Middle frontal gyrus (tissue), 1 donor: ENCODE data around the gene SH3BP4.

Source experiments
- DNase-seq: peaks from one replicate; pipeline ENCODE4 v3.0.0-alpha.2; 2015; ENCODE audit warnings: low spot score; ENCODE audit errors: extremely low spot score

Gene SH3BP4

DNA sequence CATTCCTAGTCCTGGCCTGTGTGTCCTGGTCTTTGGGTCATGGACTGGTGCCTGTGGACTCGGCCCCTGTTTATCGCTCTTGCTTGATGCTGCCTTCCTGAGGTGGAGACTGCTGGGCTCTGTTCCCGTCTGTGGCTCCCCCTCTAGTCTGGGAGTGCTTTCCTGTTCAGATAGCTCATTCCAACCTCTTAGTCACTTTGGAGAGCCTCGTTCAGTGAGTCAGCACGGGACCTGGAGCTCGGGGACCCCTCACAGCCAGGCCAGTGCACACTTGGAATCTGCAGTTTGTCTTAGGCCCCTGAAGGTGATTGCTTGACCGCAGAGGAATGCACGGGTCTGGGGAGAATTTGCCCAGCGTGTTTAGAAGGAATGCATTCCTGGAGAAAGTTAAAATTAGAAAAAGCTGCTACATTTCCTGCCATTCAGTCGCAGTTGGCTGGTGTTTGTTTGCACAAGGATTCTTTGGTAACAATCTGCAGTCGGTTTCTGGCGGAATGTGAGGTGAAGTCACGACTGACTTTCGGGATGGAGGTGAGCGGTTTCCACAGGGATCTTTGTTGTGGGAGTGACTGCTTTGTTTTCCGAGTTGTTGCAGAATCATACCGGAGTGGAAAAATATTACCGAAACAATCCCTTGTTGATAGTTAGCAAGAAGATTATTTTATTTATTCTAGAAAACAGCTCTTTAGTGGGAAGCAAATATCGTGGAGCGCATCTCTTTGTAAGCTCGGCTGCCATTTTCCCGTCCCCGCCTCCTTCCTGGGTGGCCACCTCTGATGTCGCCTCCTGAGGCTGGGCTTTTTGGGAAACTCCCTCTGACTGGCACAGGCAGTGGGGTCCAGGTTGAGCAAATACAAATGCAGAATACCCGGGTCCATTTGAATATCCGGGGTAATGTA is 29.6 kb downstream of the SH3BP4 start:
- no peak for DNase-seq

DNA sequence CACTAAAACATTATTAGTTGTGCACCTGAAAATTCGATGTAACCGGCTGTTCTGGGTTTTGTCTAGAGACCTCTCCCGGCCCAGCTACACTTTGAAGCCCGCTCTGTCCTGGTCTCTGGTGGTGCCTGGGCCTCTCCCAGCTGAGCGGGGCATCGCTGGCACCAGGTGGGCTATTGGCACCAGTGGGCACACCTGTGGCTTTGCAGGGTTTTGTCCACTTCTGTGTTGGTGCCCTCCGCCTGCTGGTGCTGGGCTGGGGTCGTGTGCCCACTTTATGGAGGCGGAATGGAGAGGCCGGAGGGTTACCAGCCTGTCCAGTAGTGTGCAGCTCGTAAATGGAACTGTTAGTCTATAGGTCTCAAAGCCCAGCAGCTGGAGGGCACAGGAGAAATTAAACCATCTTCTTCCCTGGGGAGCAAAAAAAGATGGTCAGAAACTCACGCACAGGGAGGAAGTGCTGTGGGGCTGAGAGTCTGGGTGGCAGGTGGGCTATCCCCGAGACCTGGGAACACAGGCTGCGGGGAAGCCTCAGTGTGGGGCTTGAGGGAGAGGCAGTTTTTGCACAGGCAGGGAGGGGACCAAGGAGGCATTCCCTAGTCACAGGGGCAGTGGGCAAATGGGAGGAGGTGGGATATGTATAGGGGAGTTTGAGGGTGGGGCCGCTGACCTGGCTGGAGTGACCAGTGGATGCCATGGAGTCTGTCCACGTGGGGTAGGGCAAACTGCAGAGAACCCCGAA is 30.4 kb downstream of the SH3BP4 start:
- no peak for DNase-seq

DNA sequence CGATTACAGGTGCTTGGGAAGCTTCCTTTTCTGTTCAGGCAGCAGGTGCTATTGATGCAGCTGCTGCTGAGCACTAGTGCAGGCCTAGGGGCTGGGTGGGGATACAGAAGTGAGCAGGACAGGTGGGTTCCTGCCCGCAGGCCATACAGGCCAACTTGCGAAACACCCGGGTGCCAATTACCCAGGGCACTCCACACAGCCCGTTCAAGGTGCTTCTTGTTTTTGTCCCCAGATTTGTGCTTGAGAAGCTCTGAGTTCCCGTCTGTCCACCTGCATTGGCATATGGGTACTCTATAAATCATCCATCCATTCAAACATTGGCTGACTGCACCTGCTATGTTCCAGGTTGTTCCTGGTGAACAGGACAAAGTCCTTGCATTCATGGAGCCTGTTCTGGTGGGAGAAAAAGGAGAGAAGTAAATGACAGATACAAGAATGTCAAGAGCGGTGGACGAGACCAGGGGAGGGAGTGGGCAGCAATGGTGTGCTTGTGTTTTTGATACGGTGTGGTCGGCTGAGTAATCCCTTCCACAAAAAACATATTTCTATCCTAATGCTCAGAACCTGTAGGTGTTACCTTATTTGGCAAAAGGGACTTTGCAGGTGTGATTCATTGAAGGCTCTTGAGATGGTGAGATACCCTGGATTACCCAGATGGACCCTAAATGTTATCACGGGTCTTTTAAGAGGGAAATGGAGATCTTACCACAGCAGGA is 31.4 kb downstream of the SH3BP4 start:
- DNase-seq, result no peak

DNA sequence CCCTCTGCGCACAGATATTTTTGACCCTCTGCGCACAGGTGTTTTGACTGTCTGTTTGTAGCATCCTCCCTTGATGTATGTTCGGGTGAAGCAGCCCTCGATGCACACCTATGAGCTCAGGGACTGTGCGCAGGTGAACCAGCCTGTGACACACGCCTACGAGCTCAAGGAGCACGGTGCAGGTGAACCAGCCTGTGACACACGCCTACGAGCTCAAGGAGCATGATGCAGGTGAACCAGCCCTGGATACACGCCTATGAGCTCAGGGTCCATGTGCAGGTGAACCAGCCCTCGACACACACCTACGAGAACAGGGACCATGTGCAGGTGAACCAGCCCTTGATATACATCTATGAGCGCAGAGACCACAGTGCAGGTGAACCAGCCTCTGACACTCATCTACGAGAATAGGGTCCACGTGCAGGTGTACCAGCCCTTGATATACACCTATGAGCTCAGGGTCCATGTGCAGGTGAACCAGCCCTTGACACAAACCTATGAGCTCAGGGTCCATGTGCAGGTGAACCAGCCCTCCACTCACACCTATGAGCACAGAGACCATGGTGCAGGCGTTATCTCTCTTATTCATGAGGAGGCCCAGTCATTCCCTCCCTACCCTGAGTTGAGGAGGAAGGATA is 33.9 kb downstream of the SH3BP4 start:
- no peak for DNase-seq

DNA sequence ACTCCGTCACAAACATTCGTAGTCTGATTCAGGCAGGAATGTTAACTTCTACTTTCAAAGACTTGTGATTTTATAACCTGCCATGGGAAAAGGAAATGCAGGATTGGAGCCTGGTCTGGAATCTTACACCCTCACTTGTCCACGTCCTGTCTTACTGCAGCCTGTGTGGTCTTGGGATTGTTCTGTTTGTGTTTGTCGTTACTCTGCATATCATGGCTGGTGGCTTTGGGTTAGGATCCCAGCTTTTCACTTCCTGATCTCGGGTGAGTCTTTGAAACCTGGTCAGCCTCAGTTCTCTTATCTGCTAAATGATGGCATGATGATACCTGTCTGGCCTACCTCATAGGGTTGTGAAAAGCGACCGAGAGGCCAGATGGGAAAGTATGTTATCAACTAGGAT is 34.6 kb downstream of the SH3BP4 start:
- DNase-seq, result no peak

DNA sequence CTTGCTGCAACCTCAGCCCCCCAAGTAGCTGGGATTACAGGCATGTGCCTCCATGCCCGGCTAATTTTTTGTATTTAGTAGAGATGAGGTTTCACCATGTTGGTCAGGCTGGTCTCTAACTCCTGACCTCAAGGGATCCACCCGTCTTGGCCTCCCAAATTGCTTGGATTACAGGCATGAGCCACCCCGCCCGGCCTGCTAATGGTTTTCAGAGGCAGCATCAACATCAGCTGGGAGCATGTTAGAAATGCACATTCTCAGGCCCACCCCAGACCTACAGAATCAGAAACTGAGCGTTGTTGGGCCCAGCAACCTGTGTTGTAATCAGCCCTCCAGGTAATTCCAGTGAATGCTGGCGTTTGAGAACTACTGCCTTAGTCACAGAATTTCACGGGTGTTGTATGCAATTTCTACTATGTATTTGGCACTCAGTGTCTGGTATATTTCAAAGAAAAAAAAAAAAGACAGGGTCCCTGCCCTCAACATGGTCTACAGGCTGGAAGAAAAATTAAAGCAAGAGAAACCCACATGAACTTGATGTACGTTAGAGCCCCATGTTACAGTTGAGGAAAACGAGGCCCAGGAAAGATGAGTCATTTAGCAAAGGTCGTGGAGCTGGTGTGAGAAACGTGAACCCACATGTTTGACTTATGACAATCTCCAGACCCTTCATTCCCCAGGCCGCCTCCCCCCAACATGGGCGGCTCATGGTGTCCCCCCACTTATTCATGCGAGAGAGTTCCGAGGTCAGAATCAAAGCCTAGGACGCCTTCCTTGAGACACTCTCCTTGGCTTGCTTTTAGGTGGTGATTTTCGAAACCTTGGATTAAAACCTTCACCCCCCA is 35.3 kb downstream of the SH3BP4 start:
- DNase-seq, result no peak

DNA sequence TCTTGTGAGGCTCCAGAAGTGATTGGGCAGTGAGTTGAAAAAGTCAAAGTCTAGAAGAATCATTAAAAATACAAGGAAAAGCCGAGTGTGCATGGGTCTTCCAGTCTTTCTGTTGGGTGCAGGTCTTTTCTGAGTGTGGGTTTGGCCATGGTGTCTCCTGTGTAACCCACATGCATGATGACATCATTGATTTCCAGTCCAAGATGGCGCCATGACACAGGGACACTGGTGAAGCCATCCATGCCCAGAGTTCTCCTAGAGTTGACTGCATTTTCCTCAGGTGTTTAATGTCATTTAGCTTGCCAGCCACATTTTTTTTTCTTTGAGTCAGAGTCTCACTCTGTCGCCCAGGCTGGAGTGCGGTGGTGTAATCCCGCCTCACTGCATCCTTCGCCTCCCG is 35.9 kb downstream of the SH3BP4 start:
- no peak for DNase-seq

DNA sequence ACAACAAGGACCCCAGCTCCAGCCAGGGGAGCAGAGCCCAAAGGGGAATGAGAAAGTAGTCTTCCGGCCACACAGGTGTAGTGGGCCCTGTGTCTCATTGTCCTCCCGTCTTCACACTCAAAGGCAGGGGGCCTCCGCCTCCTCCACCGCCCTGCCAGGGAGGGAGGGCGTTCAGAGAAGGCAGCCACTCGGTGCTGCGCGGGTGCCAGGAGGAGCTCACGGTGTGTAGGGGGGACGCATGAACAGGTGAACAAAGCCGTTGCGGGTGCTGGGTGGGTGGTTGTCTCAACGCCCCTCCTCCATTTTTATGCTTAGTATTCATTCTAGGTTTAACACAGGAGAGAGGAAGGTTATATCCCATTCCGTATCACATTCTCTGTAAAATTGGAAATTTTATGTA is 36.7 kb downstream of the SH3BP4 start:
- DNase-seq, result no peak

DNA sequence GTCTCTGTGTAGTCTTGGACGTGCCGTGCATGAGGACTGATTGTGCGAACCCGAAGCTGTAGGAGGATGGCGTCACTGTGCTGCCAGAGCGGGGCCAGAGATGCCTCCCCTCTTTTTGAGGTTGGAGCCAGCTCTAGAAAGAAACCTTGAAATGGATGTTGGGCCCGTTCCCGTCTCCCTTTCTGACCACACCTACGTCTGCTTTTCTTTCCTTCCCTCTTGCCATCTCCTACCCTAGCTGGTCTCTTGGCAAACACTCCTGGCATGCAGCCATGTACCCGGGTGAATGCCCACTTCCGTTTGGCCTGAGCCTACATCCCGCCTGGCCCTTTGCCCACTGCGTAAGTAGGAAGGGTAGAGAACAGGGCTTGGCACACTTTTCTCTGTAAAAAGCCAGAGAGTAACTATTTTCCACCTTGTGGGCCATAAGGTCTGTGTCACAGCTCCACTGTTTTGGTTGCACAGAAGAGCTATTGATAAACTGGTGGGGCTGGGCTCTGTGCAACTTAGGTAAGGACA is 37.4 kb downstream of the SH3BP4 start:
- DNase-seq, result no peak

DNA sequence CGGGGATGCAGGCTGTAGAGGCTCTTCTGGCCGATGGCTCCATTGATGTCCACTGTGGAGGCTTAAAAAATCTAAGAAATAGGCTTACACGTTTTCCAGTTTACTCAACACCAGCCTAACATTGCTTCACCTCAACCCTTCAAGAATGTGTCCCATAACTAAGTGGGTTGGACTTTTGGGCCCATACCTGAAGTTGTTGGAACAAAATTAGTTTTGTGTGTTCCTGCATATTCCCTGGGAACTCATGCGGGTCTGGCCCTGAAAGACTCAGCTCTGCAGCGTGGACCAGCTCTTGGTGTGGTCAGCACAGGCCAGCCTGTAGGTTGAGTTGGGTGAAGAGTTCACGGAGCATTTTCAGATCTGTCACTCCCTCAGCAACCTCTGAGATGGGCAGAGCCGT is 38.5 kb downstream of the SH3BP4 start:
- no peak for DNase-seq

DNA sequence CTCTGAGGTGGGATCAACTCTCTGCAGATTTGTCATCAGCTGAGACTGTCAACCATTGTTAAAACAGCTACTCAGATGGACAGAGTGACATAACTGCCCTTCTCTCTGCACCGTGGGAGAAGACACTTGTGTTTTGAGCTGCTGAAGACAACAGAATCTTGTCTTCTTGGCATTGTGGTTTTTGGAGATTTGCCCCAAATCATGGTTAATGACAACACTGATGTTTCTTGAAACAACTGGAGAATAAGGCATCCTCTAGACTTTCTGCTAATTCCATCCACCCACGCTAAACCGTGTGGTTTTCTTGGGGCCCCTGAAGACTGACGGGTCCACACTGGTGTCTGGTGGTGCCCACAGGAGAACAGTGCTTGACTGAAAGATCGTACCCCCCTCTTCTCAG is 39.5 kb downstream of the SH3BP4 start:
- DNase-seq, result no peak

DNA sequence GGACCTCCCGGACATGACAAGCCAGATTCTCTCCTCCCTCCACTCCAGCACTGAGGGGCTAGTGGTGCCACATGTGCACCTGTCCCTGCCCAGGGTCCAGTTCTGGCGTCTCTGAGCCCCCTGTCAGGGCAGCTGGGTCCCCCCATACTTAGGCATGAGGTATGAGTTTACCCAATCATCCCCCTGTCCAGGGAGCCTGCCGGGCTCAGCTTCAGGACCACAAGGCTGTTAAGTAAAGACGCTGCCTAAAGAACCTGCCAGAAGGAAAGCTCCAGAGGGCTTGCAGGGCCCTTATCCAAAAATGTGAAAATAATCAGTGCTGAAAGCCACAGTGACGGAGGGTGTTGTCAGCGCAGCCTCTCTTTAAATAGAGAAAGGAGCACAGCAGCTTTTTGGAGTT is 40.0 kb downstream of the SH3BP4 start:
- DNase-seq, result no peak

DNA sequence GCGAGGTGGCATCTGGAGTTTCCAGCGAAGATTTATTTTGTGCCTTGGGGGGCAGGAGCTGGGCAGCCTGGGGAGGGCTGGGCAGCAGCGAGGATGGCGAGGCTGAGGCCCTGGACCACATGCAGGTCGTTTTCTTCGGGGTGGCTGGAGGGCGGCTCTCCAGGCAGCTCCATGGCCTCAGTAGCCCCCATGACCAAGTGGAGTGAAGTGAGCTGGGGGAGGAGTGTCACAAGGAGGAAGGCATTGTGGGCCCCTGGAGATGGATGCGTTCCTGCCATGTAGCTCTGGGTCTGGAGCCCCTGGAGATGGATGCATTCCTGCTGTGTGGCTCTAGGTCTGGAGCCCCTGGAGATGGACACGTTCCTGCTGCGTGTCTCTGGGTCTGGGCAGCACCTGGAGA is 40.4 kb downstream of the SH3BP4 start:
- DNase-seq, result no peak

DNA sequence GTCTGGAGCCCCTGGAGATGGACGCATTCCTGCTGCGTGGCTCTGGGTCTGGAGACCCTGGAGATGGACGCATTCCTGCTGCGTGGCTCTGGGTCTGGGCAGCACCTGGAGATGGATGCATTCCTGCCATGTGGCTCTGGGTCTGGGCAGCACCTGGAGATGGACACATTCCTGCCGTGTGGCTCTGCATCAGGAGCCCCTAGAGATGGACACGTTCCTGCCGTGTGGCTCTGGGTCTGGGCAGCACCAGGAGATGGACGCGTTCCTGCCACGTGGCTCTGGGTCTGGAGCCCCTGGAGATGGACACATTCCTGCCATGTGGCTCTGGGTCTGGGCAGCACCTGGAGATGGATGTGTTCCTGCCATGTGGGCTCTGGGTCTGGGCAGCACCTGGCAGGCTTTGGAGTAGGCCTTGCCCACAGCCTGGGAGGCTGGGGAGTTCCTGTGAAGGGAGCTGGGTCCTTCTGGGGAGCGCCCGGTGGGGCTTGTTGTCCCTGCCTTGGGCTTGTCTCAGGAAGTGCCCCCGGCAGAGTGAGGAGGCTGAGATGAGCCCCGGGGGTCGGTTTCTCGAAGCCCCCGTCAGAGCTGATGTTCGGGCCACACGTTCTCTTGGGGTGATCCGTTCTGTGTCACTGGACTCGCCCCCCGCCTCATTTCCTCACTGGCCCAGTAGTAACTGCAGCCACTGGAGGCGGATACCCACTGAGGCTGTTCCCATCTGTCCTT is 41.0 kb downstream of the SH3BP4 start:
- no peak for DNase-seq

DNA sequence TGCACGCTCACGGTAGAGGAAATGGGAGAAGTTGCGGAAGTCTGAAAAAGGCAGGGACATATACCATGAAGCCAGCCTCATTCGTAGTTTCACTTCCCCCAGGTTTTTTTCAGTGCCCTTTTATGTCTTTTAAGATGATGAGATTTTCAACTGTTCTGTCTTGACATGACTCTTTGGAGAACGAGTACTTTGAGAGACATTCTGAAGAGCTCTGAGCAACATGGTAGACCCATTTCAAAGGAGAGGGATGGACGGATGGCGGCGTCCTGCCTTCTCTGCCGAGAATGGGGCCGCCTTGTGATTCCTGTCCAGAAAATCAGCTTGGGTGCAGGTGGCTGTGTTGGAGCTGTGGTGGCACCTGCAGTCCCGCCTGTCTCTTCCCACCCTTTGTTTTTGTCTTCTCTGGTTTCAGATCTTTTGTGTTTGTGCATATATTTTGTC is 41.7 kb downstream of the SH3BP4 start:
- DNase-seq, result no peak

DNA sequence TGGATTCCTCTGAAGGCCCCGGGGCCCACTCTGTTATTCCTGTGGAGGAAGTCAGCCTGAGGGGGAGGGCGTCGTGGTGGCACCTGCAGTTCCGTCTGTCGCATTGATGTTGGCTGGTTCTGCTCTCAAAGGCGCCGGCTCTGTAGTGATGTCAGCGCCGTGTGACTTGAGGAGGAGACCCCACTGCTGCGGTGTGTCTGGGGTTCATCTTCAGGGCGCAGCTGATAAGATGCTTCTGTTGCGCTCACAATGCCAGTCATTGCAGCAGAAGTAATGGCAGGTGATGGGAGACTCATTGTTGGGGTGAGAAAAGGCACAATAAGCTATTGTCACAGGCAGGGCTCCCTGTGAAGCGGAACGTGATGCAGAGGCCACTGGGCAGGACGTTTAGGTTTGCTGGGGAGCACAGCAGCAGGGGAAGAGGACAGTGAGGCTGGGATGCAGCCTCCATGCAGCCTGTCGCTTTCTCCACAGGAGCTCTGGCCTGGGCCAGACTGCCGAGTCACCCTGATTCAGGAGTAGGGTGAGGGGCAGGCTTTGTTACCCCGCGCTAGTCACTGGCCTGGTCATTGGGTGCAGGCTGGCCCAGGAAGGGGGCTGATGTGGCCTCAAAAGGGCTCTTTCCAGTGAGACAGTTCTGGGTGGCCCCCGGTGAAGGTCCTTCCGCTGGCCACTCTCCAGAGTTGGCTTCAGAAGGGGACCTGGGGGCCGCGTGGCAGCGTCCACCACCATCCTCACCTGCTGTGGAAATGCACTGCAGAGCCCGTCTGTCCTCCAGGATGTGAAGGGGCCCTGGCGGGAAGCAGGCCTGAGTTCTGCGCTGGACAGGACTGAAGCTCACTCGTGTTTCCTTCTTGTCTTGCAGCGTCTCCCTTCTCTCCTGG is 42.9 kb downstream of the SH3BP4 start:
- no peak for DNase-seq

DNA sequence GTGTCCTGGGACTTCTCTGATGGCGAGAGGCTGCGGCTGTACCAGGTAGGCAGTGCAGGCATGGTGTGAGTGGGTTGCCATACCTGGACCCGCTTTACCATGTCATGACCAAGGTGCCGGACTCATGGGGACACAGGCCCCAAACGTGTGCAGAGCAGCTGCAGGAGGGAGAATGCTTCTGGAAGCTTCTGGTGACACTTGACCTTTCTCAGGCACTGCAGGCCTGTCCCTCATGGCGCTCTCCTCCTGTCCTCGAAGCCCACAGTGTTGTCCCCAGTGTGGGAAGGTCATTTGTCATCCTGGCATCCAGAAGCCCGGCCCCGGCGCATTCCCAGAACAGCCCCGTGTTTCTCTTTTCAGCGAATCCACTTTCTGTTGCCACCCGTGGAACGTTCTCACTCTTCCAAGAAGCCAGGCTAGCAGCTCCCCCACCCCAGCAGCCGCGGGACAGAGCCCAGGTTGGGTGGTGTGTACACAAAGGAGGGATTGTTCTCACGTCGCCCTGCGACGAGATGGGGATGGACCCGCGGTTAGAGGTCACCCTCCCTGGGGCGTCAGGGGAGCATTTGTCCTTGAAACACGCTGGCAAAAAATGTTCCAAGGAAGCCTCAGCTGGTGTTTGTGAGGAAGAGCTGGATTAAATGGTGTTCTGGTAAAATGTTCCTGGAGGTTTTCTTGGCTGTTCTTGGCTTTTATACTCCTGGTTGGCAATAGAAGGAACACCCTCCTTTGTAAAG is 43.7 kb downstream of the SH3BP4 start:
- no peak for DNase-seq
